ENCODE data around the gene TREM2.

DNA sequence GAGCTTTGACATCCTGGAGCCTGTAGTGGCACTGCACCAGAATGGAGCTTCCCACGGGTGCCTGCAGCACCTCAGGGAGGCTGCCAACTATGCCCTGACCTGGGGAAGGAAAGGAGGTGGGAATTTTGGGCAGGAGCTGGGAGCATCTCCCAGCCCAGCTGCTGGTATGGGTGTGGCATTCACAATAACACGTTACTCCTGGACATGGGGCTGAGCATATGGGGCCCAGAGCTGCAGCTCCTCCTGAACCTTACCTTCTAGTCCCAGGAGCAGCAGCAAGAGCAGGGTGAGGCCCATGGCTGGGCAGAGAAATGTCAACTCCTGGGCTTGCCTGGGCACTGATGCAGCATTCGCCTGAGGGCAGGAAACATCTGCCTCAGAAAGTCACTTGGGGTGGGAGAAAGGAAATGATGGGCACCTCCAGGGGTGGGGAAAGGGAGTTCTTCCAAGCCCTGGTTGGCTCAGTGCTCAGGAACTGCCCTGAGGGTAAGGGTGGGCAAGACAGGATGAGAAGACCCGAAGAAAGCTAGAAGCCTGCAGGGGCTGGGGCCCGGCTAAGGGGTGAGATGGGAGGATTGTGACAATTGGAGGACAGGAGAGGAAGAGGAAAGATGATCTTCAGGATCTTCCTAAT lies 8.8 kb downstream of the TREM2 start, which contains the start of gene TREML1:
- TF ChIP-seq EZH2 (IDR thresholded peaks at IDR 0.05), result no peak
- no peak for TF ChIP-seq POLR2AphosphoS5 (IDR thresholded peaks at IDR 0.05; ENCODE audit: borderline replicate concordance, low read depth, low read length)

Measured in SK-N-MC (cell line).